ENCODE data around the gene HEXD.
"Not testable (repeated sequence)": the region's sequence is repeated elsewhere in the genome, so short reads cannot be mapped to it uniquely, and the experiment has no call there.

Gene HEXD

GRCh38 chr17:82418001-82418986, at the start of gene HEXD, which contains the start of gene OGFOD3:
HEXD (plus strand) TSS chr17:82418347; CDS start chr17:82419800, 1,453 bp downstream.
OGFOD3 (minus strand) TSS chr17:82418586; CDS start chr17:82418485, 101 bp downstream.
- Histone ChIP-seq H3K9ac (ENCODE audit: low read depth, low read length) (peak within 1 kb of the TSS; percentile 98), H3K36me3 (ENCODE audit: insufficient read depth, low read length) (no peaks in the 10 kb centered on the region), H3K9me3 (ENCODE audit: control insufficient read depth, insufficient read depth, low read length) (0 out of 2 replicates have a peak, but pooled peaks cover 3% of the 10 kb centered on the region), H3K4me1 (ENCODE audit: insufficient read depth, low read length) (no peaks in the 10 kb centered on the region)

GRCh38 chr17:82369211-82369610, 48.9 kb upstream of the HEXD start:
- Histone ChIP-seq H3K9ac (ENCODE audit: low read depth, low read length) (no peak overlapping the region), H3K9me3 (ENCODE audit: control insufficient read depth, insufficient read depth, low read length) (no peaks in the 10 kb centered on the region), H3K36me3 (ENCODE audit: insufficient read depth, low read length) (no peaks in the 10 kb centered on the region), H3K4me1 (ENCODE audit: insufficient read depth, low read length) (0 out of 2 replicates have a peak, but pooled peaks cover 2% of the 10 kb centered on the region)

- Histone ChIP-seq H3K4me1 (ENCODE audit: insufficient read depth, low read length) (0 out of 2 replicates have a peak, but pooled peaks cover 2% of the 10 kb centered on the region), H3K36me3 (ENCODE audit: insufficient read depth, low read length) (no peaks in the 10 kb centered on the region), H3K9me3 (ENCODE audit: control insufficient read depth, insufficient read depth, low read length) (no peaks in the 10 kb centered on the region), H3K9ac (ENCODE audit: low read depth, low read length) (peak overlapping the region; percentile 52; the same call in 1 of the 2 replicates)
Observed at GRCh38 chr17:82370471-82371332, 47.4 kb upstream of the HEXD start.

GRCh38 chr17:82371333-82372248, 46.6 kb upstream of the HEXD start, which contains the start of gene UTS2R:
UTS2R (plus strand) TSS chr17:82371765; CDS start chr17:82374325, 2,560 bp downstream.
- H3K4me1 ChIP-seq (ENCODE audit: insufficient read depth, low read length), result 0 out of 2 replicates have a peak, but pooled peaks cover 2% of the 10 kb centered on the region
- no peaks in the 10 kb centered on the region for H3K9me3 ChIP-seq (ENCODE audit: control insufficient read depth, insufficient read depth, low read length)
- H3K9ac ChIP-seq (ENCODE audit: low read depth, low read length), result peak within 1 kb of the TSS; percentile 52; the same call in 1 of the 2 replicates
- no peaks in the 10 kb centered on the region for H3K36me3 ChIP-seq (ENCODE audit: insufficient read depth, low read length)

- Histone ChIP-seq H3K4me1 (ENCODE audit: insufficient read depth, low read length) (0 out of 2 replicates have a peak, but pooled peaks cover under 1% of the 10 kb centered on the region), H3K9ac (ENCODE audit: low read depth, low read length) (peak overlapping the region; percentile 52; the same call in 1 of the 2 replicates), H3K9me3 (ENCODE audit: control insufficient read depth, insufficient read depth, low read length) (no peaks in the 10 kb centered on the region), H3K36me3 (ENCODE audit: insufficient read depth, low read length) (no peaks in the 10 kb centered on the region)
Observed at GRCh38 chr17:82372249-82373071, 45.7 kb upstream of the HEXD start.

GRCh38 chr17:82373072-82373452, 45.1 kb upstream of the HEXD start:
- not testable (repeated sequence) for H3K36me3 ChIP-seq (ENCODE audit: insufficient read depth, low read length); H3K9ac ChIP-seq (ENCODE audit: low read depth, low read length); H3K4me1 ChIP-seq (ENCODE audit: insufficient read depth, low read length); H3K9me3 ChIP-seq (ENCODE audit: control insufficient read depth, insufficient read depth, low read length)

GRCh38 chr17:82373731-82374625, 44.2 kb upstream of the HEXD start:
- Histone ChIP-seq H3K36me3 (ENCODE audit: insufficient read depth, low read length) (no peaks in the 10 kb centered on the region), H3K9me3 (ENCODE audit: control insufficient read depth, insufficient read depth, low read length) (no peaks in the 10 kb centered on the region), H3K4me1 (ENCODE audit: insufficient read depth, low read length) (no peaks in the 10 kb centered on the region), H3K9ac (ENCODE audit: low read depth, low read length) (no peak overlapping the region)

- Histone ChIP-seq H3K9me3 (ENCODE audit: control insufficient read depth, insufficient read depth, low read length) (no peaks in the 10 kb centered on the region), H3K9ac (ENCODE audit: low read depth, low read length) (no peak overlapping the region), H3K36me3 (ENCODE audit: insufficient read depth, low read length) (no peaks in the 10 kb centered on the region), H3K4me1 (ENCODE audit: insufficient read depth, low read length) (no peaks in the 10 kb centered on the region)
Observed at GRCh38 chr17:82374626-82375331, 43.4 kb upstream of the HEXD start.

GRCh38 chr17:82375359-82376041, 42.6 kb upstream of the HEXD start:
- Histone ChIP-seq H3K36me3 (ENCODE audit: insufficient read depth, low read length) (no peaks in the 10 kb centered on the region), H3K9me3 (ENCODE audit: control insufficient read depth, insufficient read depth, low read length) (no peaks in the 10 kb centered on the region), H3K9ac (ENCODE audit: low read depth, low read length) (no peak overlapping the region), H3K4me1 (ENCODE audit: insufficient read depth, low read length) (no peaks in the 10 kb centered on the region)

GRCh38 chr17:82376042-82376730, 42.0 kb upstream of the HEXD start:
- Histone ChIP-seq H3K36me3 (ENCODE audit: insufficient read depth, low read length) (no peaks in the 10 kb centered on the region), H3K4me1 (ENCODE audit: insufficient read depth, low read length) (no peaks in the 10 kb centered on the region), H3K9me3 (ENCODE audit: control insufficient read depth, insufficient read depth, low read length) (no peaks in the 10 kb centered on the region), H3K9ac (ENCODE audit: low read depth, low read length) (no peak overlapping the region)

GRCh38 chr17:82377294-82377693, 40.9 kb upstream of the HEXD start:
- H3K9me3 ChIP-seq (ENCODE audit: control insufficient read depth, insufficient read depth, low read length); H3K4me1 ChIP-seq (ENCODE audit: insufficient read depth, low read length); H3K36me3 ChIP-seq (ENCODE audit: insufficient read depth, low read length); H3K9ac ChIP-seq (ENCODE audit: low read depth, low read length): not testable (repeated sequence)
